Measurements from ENCODE around the gene JARID2. TPM values are rescaled to one million over a fixed set of nuclear protein-coding genes. Genes with fewer than 3 reads are reported as not detected.

The JARID2 gene
- total and polyA plus RNA-seq, 7 donors, result 1.8 to 7.8 (median 6.1) TPM

- H3K27ac ChIP-seq, result no peak overlapping the region
- TF ChIP-seq POLR2AphosphoS5 (IDR thresholded peaks at IDR 0.05) (no peak), POLR2A (IDR thresholded peaks at IDR 0.05) (no peak), EP300 (IDR thresholded peaks at IDR 0.05) (no peak)
- TF ChIP-seq, protein P1, sequence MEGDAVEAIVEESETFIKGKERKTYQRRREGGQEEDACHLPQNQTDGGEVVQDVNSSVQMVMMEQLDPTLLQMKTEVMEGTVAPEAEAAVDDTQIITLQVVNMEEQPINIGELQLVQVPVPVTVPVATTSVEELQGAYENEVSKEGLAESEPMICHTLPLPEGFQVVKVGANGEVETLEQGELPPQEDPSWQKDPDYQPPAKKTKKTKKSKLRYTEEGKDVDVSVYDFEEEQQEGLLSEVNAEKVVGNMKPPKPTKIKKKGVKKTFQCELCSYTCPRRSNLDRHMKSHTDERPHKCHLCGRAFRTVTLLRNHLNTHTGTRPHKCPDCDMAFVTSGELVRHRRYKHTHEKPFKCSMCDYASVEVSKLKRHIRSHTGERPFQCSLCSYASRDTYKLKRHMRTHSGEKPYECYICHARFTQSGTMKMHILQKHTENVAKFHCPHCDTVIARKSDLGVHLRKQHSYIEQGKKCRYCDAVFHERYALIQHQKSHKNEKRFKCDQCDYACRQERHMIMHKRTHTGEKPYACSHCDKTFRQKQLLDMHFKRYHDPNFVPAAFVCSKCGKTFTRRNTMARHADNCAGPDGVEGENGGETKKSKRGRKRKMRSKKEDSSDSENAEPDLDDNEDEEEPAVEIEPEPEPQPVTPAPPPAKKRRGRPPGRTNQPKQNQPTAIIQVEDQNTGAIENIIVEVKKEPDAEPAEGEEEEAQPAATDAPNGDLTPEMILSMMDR (IDR thresholded peaks at IDR 0.05), result no peak
- H3K9me3 ChIP-seq, result no peaks in the 10 kb centered on the region
- intact Hi-C loops (cut with DNase I), result no loop called here
- no peak for DNase-seq
- peaks cover 0 to 18% (median 6%) of the 10 kb centered on the region in 4 donors for H3K4me1 ChIP-seq
- H3K36me3 ChIP-seq, result no peaks in the 10 kb centered on the region
- H3K27me3 ChIP-seq, result no peaks in the 10 kb centered on the region
- no peak overlapping the region for H3K4me3 ChIP-seq
- 82 to 92% methylated on average over 3 of the region's 3 CpGs for WGBS, 2 donors
Measured at GRCh38 chr6:15408758-15409157, 162.9 kb downstream of the JARID2 start.

- Histone ChIP-seq H3K27me3 (no peaks in the 10 kb centered on the region), H3K4me3 (no peak overlapping the region), H3K4me1 (peaks cover 0 to 18% (median 4%) of the 10 kb centered on the region in 4 donors), H3K36me3 (no peaks in the 10 kb centered on the region), H3K9me3 (no peaks in the 10 kb centered on the region), H3K27ac (no peak overlapping the region)
- intact Hi-C loops (cut with DNase I), result no loop called here
- 65 to 75% methylated on average over 6 of the region's 6 CpGs for WGBS, 2 donors
- TF ChIP-seq POLR2A (IDR thresholded peaks at IDR 0.05) (no peak), EP300 (IDR thresholded peaks at IDR 0.05) (no peak), POLR2AphosphoS5 (IDR thresholded peaks at IDR 0.05) (no peak)
- TF ChIP-seq, protein P1 (IDR thresholded peaks at IDR 0.05), result no peak
- no peak for DNase-seq
Measured at GRCh38 chr6:15409301-15410125, 163.6 kb downstream of the JARID2 start.

DNA sequence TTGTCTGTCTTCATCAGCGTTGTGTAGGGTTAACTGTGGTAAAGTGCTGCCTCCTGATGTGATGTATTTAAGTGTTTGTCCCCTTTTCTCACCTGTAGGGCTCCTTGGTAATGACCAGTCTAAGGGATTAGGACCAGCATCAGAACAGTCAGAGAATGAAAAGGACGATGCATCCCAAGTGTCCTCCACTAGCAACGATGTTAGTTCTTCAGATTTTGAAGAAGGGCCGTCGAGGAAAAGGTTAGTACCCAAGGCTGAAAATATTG, 164.2 kb downstream of the JARID2 start:
- H3K27ac ChIP-seq, result no peak overlapping the region
- 85 to 87% methylated on average over 5 of the region's 5 CpGs for WGBS, 2 donors
- peaks cover 0 to 18% (median 3%) of the 10 kb centered on the region in 4 donors for H3K4me1 ChIP-seq
- intact Hi-C loops (cut with DNase I), result no loop called here
- no peak for DNase-seq
- TF ChIP-seq EP300 (IDR thresholded peaks at IDR 0.05) (no peak), POLR2A (IDR thresholded peaks at IDR 0.05) (no peak), POLR2AphosphoS5 (IDR thresholded peaks at IDR 0.05) (no peak)
- TF ChIP-seq, protein P1 (IDR thresholded peaks at IDR 0.05), result no peak
- H3K36me3 ChIP-seq, result no peaks in the 10 kb centered on the region
- no peaks in the 10 kb centered on the region for H3K27me3 ChIP-seq
- H3K9me3 ChIP-seq, result no peaks in the 10 kb centered on the region
- no peak overlapping the region for H3K4me3 ChIP-seq

GRCh38 chr6:15410752-15411151, 164.9 kb downstream of the JARID2 start:
- Histone ChIP-seq H3K9me3 (no peaks in the 10 kb centered on the region), H3K27ac (no peak overlapping the region), H3K27me3 (no peaks in the 10 kb centered on the region), H3K4me3 (no peak overlapping the region), H3K4me1 (peaks cover 0 to 18% (median 3%) of the 10 kb centered on the region in 4 donors), H3K36me3 (no peaks in the 10 kb centered on the region)
- DNase-seq, result no peak
- TF ChIP-seq EP300 (IDR thresholded peaks at IDR 0.05) (no peak), POLR2AphosphoS5 (IDR thresholded peaks at IDR 0.05) (no peak), POLR2A (IDR thresholded peaks at IDR 0.05) (no peak)
- TF ChIP-seq, protein P1 (IDR thresholded peaks at IDR 0.05), result no peak
- 29 to 56% methylated on average over 1 of the region's 1 CpG for WGBS, 2 donors
- intact Hi-C loops (cut with DNase I), result no loop called here

All from sigmoid colon (tissue), 7 donors.